Measurements from ENCODE around the gene FRMPD2. TPM values are rescaled to one million over a fixed set of nuclear protein-coding genes. Genes with fewer than 3 reads are reported as not detected.

FRMPD2 gene
- total and polyA plus RNA-seq, 2 of the 4 experiments (the other 2 are of a cell fraction), result 0.18 TPM; not detected in 1

- ChIA-PET CTCF (no interaction called here), POLR2A (ENCODE audit: unreplicated experiment) (no interaction called here)
- H2BK5ac ChIP-seq (ENCODE audit: low read depth, low read length, poor library complexity, severe bottlenecking), result no peak overlapping the region
- H2AK9ac ChIP-seq (replicated peaks; ENCODE audit: low read depth, low read length, poor library complexity), result no peak overlapping the region
- H3K27me3 ChIP-seq (ENCODE audit: control insufficient read depth, insufficient read depth, low read length), result peaks cover 33% of the 10 kb centered on the region
- no peak overlapping the region for H3K23ac ChIP-seq (ENCODE audit: low read depth, low read length)
- dilution Hi-C loops (cut with HindIII; ENCODE audit: low sequenced_read_pairs, unreplicated experiment), result no loop called here
- intact Hi-C loops (cut with micrococcal nuclease), result no loop called here
- no peak for TF ChIP-seq RFX5 (IDR thresholded peaks at IDR 0.05; ENCODE audit: low read depth, low read length)
- no peak for TF ChIP-seq POLR2A (IDR thresholded peaks at IDR 0.05; ENCODE audit: low read depth, low read length)
- TF ChIP-seq CTCF (conservative IDR thresholded peaks at IDR 0.05; ENCODE audit: low read depth, low read length), result no peak
- no peak for TF ChIP-seq USF2 (IDR thresholded peaks at IDR 0.05; ENCODE audit: low read depth, low read length)
- TF ChIP-seq SMC3 (IDR thresholded peaks at IDR 0.05; ENCODE audit: low read depth, low read length), result no peak
- no peak for TF ChIP-seq NFE2L2 (IDR thresholded peaks at IDR 0.05; ENCODE audit: low read depth, low read length)
- TF ChIP-seq MXI1 (IDR thresholded peaks at IDR 0.05; ENCODE audit: borderline replicate concordance, low read depth, low read length), result no peak
- H3K4me1 ChIP-seq (ENCODE audit: control insufficient read depth, insufficient read depth, low read length), result no peaks in the 10 kb centered on the region
- H4K8ac ChIP-seq (ENCODE audit: low read depth in 2 of 2, low read length in 2 of 2), result no peak overlapping the region
- H4K20me1 ChIP-seq (ENCODE audit: insufficient read depth, low read length), result no peaks in the 10 kb centered on the region
- H3K4ac ChIP-seq (ENCODE audit: low read depth, low read length), result no peak overlapping the region
- H3K4me2 ChIP-seq (ENCODE audit: low read depth, low read length), result no peak overlapping the region
- BruUV-seq (replicated peaks), result no TSS peak
- H3K14ac ChIP-seq (replicated peaks; ENCODE audit: low read depth, low read length), result no peak overlapping the region
- ATAC-seq (ENCODE audit: low read depth) (no peak), DNase-seq (no peak)
- no peaks in the 10 kb centered on the region for H3K9me1 ChIP-seq (ENCODE audit: insufficient read depth, low read length)
- no peaks in the 10 kb centered on the region for H3K36me3 ChIP-seq (ENCODE audit: control insufficient read depth, insufficient read depth, low read length)
- WGBS, 2 experiments (ENCODE audit: extremely low coverage in 2 of 2, insufficient read length in 1 of 2), result no CpG with 5 or more reads among the region's 4 CpGs
- H2AFZ ChIP-seq (replicated peaks; ENCODE audit: low read length, poor library complexity), result no peak overlapping the region
- no peak overlapping the region for H4K5ac ChIP-seq (ENCODE audit: low read depth, low read length)
- no peaks in the 10 kb centered on the region for H3K79me1 ChIP-seq (ENCODE audit: low read depth in 1 of 2, low read length in 2 of 2)
- no peak overlapping the region for H3K27ac ChIP-seq (ENCODE audit: insufficient read depth, low read length)
- no peak overlapping the region for H4K91ac ChIP-seq (ENCODE audit: insufficient read depth, low read depth, low read length)
- no peak overlapping the region for H3K9ac ChIP-seq (ENCODE audit: low read depth, low read length)
- H2AK5ac ChIP-seq (ENCODE audit: low read depth, low read length), result no peak overlapping the region
- no peak overlapping the region for H2BK20ac ChIP-seq (ENCODE audit: low read depth, low read length)
- no peak overlapping the region for H2BK15ac ChIP-seq (ENCODE audit: low read depth, low read length)
- H3K9me3 ChIP-seq (ENCODE audit: control insufficient read depth, insufficient read depth, low read length), result no peaks in the 10 kb centered on the region
- no peak overlapping the region for H3K56ac ChIP-seq (ENCODE audit: extremely low read depth, insufficient read depth, low read length)
- in situ Hi-C loops (cut with MboI; ENCODE audit: low sequenced_read_pairs), result no loop called here
- H3K18ac ChIP-seq (ENCODE audit: low read depth, low read length), result no peak overlapping the region
- no peak overlapping the region for H3K4me3 ChIP-seq (ENCODE audit: insufficient read depth, low read depth, low read length)
- no peak overlapping the region for H2BK120ac ChIP-seq (ENCODE audit: low read depth, low read length)
Observed at GRCh38 chr10:48296576-48297098, 22.1 kb upstream of the FRMPD2 start.
